ENCODE measurements around the gene PLEKHH1.
A peak's percentile ranks its signal among the peaks of the same experiment; 100 is the strongest.
"Not testable (repeated sequence)": the region's sequence is repeated elsewhere in the genome, so short reads cannot be mapped to it uniquely, and the experiment has no call there.

PLEKHH1 gene

GRCh38 chr14:67584978-67585377, 51.9 kb downstream of the PLEKHH1 start:
- DNase-seq: no peak

- DNase-seq: no peak
Measured at GRCh38 chr14:67586369-67586768, 53.3 kb downstream of the PLEKHH1 start.

DNA sequence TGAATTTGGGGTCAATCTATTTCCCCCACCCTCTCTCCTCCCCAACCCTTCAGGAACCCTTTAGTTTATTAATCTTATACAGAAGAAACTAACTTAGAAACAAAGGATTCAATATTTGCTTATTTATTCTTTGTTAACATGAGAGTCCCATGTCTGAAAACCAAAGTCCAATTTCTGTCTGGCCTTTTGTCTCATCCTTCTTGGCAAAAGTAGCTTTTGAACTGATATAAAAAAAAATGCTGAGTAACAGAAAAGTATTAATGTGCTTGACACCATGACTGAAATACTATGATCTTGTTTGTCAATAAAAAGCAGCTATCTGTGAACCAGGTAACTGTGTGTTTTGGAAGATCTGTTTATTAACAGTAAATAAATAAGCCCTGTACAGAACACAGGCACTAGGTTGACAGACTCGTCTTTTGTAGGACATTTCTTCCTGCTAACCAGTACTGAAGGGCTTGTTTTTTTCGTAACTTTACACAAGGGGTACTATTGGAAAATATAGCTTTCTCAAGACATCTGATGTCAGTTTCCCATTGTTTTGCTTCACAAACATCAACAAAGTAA, 56.2 kb downstream of the PLEKHH1 start:
- DNase-seq: no peak

- DNase-seq: not testable (repeated sequence)
Measured at GRCh38 chr14:67593650-67594049, 60.6 kb downstream of the PLEKHH1 start.

- DNase-seq: no peak
Measured at GRCh38 chr14:67595392-67595791, 62.3 kb downstream of the PLEKHH1 start.

DNA sequence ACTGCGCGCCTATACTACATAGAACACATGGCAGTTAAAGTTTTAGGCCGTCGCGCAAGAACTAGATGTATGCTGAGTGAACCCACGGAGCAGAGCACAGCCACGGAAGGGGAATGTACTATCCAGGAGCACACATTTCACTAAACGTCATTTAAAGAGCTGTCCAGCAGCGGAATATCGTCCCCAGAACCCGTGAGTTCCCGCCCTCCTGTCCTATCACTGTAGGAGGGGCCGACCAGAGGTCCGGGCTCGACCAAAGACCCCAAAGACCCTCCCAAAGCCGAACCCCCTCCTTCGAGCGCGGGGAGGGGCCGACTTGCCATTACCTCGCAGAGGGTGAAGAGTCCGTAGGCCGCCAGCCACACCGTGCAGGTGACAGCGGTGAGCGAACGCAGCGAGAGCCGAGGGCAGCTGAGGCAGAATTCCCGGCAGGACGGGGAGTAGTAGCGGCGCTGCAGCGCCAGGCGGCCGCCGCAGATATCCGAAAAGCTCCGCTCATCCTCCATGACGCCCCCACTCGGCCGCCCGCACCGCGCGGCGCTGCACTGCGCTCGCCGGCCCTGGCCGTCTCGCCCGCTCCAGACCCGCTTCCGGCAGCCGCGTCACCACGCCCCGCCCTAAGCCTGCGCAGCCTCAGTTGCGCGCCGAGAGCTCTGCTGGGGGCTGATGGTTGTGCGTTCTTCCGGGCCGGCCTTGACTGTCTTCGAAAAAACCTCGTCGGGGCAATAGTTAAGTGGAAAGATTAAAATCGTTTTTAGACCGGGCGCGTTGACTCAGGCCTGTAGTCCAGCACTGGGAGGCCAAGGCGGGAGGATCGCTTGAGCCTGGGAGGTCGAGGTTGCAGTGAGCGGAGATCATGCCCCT, 66.8 kb downstream of the PLEKHH1 start, which contains the start of gene PIGH:
Gene PIGH (minus strand): TSS at position 571 of the 864 bp plus-strand sequence. CDS start 65 bp downstream, at position 506.
- DNase-seq: peak; percentile 93

DNA sequence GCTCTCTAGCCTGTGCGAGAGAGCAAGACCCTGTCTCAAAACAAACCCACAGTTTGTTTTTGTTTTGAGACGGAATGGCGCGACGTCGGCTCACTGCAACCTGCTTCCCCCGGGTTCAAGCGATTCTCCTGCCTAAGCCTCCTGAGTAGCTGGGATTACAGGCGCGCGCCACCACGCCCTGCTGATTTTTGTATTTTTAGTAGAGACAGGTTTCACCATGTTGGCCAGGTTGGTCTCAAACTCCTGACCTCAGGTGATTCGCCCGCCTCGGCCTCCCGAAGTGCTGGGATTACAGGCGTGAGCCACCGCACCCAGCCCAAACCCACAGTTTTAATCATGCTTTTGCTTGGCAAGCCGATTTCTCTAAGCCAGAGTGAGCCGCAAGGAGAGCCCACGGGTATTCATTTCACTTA, 67.5 kb downstream of the PLEKHH1 start:
- not testable (repeated sequence) for DNase-seq

- DNase-seq: no peak
Measured at GRCh38 chr14:67602076-67602475, 69.0 kb downstream of the PLEKHH1 start.

- DNase-seq: no peak
Measured at GRCh38 chr14:67602995-67603545, 70.0 kb downstream of the PLEKHH1 start.

- DNase-seq: no peak
Measured at GRCh38 chr14:67607646-67608045, 74.6 kb downstream of the PLEKHH1 start.

DNA sequence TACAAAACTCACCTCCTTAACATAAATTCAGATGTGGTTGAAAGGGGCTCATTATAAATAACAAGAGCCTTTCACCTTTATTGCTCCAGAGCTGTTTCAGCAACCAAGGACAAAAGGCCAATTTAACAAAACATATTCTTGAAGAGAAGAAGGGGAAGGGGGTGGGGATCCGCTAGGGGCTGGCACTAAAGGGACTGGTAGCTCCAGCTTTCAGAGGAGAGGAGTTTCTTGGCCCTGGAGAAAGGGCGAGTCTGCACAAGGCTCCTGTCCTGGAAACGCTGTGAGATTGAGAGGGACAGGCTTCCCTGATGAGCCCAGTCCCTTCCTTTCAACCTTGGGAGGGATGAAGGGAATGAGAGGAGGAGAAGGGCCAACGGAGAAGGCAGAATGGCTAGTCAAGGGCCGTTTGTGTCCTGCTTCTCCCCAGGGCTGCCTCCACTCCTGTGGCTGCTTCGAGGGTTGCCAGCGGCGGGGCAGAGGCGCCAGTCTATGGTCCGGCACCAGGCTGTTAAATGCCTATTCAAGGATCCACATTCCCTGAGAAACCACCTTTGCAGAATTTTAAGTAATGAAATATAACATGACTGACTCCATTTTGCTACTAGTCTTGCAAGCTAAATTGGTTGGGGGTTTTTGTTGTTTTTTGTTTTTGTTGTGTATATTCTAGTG, 76.7 kb downstream of the PLEKHH1 start:
- no peak for DNase-seq

GRCh38 chr14:67610491-67610890, 77.4 kb downstream of the PLEKHH1 start:
- DNase-seq: no peak

- DNase-seq: peak; percentile 0
Measured at GRCh38 chr14:67618617-67619063, 85.5 kb downstream of the PLEKHH1 start.

DNA sequence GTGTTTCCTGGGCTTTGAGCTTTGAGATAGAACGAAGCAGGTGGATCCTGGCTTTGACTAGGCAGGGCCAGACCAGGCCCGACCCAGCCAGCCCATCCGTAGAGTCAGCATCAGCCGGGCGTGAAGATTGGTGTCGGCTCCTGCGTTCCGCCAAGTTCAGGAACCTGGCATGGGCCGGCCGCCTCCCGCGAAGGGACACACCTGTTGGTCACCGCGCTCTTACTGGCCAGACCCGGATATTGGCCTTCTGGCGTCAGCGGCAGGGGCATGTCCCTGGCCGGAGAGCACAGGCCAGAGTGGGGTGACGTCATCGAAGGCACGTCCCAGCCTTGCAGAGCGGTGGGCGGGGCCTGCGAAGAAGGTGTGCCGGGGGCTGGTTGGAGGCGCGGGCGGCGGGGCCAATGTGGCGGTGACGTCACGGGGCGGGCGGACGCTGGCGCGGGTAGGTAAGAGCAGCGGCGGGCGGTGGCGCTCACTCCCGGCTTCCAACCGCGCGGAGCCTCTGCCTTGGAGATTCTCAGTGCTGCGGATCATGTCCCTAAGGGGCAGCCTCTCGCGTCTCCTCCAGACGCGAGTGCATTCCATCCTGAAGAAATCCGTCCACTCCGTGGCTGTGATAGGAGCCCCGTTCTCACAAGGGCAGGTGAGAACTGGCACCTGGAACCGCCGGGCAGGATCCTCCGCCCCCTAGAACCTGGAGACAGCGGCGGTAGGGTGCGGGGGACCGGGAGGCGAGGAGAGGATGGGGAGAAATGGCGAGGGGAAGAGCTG, 86.5 kb downstream of the PLEKHH1 start, which contains the start of gene ARG2:
Gene ARG2 (plus strand): TSS at position 475 of the 771 bp plus-strand sequence. CDS start 58 bp downstream, at position 533.
- peak; percentile 98 for DNase-seq

GRCh38 chr14:67620217-67620785, 87.2 kb downstream of the PLEKHH1 start:
- no peak for DNase-seq

- no peak for DNase-seq
Measured at GRCh38 chr14:67622675-67623074, 89.6 kb downstream of the PLEKHH1 start.

GRCh38 chr14:67623114-67623513, 90.0 kb downstream of the PLEKHH1 start:
- no peak for DNase-seq

- not testable (repeated sequence) for DNase-seq
Measured at GRCh38 chr14:67626131-67626530, 93.0 kb downstream of the PLEKHH1 start.

DNA sequence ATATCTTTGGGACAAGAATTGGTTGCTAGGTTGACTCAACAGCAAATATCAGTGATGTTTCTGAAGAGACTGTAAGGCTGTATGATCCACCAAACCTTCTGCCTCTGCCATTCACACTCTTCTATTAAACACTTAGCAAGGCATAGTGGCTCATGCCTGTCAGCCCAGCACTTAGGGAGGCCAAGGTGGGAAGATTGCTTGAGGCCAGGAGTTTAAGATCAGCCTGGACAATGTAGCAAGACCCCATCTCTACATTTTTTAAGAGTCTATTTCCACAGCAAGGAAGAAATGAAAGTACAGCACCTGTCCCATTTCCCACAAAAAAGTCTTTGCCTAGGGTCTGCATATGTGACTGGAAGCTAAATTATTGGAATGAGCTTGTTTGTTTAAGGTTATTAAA, 94.4 kb downstream of the PLEKHH1 start:
- no peak for DNase-seq

- no peak for DNase-seq
Measured at GRCh38 chr14:67630186-67630585, 97.1 kb downstream of the PLEKHH1 start.

- DNase-seq: no peak
Measured at GRCh38 chr14:67630938-67631337, 97.8 kb downstream of the PLEKHH1 start.
